H1 (cell line): ENCODE measurements around the gene KAT5. TPM values are rescaled to one million over a fixed set of nuclear protein-coding genes. Genes with fewer than 3 reads are reported as not detected.

Source experiments
- CEBPB ChIP-seq: IDR thresholded peaks from 2 replicates; pipeline ENCODE4 v1.6.1; 2012; ENCODE audit warnings: low read depth, low read length
- RXRA ChIP-seq: IDR thresholded peaks from 2 replicates; pipeline ENCODE4 v1.6.1; 2011; ENCODE audit warnings: low read depth, mild to moderate bottlenecking, low read length, moderate library complexity; ENCODE audit not compliant: insufficient read depth
- ZNF274 ChIP-seq: IDR thresholded peaks from 2 replicates; pipeline ENCODE4 v1.7.0; 2012; ENCODE audit warnings: low read length, borderline replicate concordance; ENCODE audit errors: extremely low read depth
- polyA plus RNA-seq, 7 experiments: library from polyadenylated mRNA; depleted of rRNA in 3 of 7; stranded (reverse) in 5 of 7; unstranded in 2 of 7; fragments of >200 nt in 5 of 7; fragments of 200-250 nt in 2 of 7; gene quantifications; 1 replicate in 5 of 7; 2 replicates in 1 of 7; 4 replicates in 1 of 7; pipeline versions ENCODE4 v1.2.1 to v1.2.3, GENCODE V29; 2011 to 2013; ENCODE audit warnings: missing spikeins in 2 of 7, mixed read lengths in 2 of 7
- total RNA-seq: library from RNA; stranded (reverse); fragmentation: NEBNext Ultra II Directional; extraction: Animal tissue kit (Norgen Biotek cat#: 25700); gene quantifications from 2 replicates; pipeline ENCODE4 v1.2.1, GENCODE V29; 2021

The KAT5 gene
- total and polyA plus RNA-seq, 2 of the 8 experiments (the other 6 are each of a cell fraction or from before 2014, with no cell fraction given), result 26.7 to 37.4 TPM

GRCh38 chr11:65722261-65722660, 10.2 kb downstream of the KAT5 start (continued):
- TF ChIP-seq RXRA (no peak), ZNF274 (no peak), CEBPB (no peak)
